Gastrocnemius medialis (tissue), 4 donors: ENCODE data around the gene PSPN. TPM values are rescaled to one million over a fixed set of nuclear protein-coding genes. Genes with fewer than 3 reads are reported as not detected.

Source experiments
- ATAC-seq, 2 donors: fragments of 150-250 bp; one replicate each; pipeline ENCODE4 v1.9.1; 2016
- DNase-seq, 2 donors: peaks; one replicate each; pipeline ENCODE4 v3.0.0-alpha.2; 2019
- H3K27ac ChIP-seq, 4 donors: fragments of 200-600 bp; sonication (generic); 1 replicate in 1 of 4; 2 replicates in 3 of 4; pipeline ENCODE4 v1.5.1; 2016 to 2018; ENCODE audit warnings: mild to moderate bottlenecking in 2 of 4, moderate library complexity in 1 of 4
- H3K27me3 ChIP-seq, 3 donors: fragments of 200-600 bp; sonication (generic) in 2 of 3; 1 replicate in 1 of 3; 2 replicates in 2 of 3; pipeline versions ENCODE4 v1.5.1 to v1.6.0; 2016 to 2019; ENCODE audit warnings: mild to moderate bottlenecking in 1 of 3, moderate library complexity in 1 of 3
- H3K36me3 ChIP-seq, 2 donors: fragments of 200-600 bp; sonication (generic) in 1 of 2; one replicate each; pipeline ENCODE4 v1.5.1; 2017 to 2018
- H3K4me1 ChIP-seq, 2 donors: fragments of 200-600 bp; sonication (generic) in 1 of 2; one replicate each; pipeline ENCODE4 v1.5.1; 2016 to 2017; ENCODE audit warnings: mild to moderate bottlenecking in 2 of 2
- H3K4me3 ChIP-seq, 4 donors: fragments of 200-600 bp; sonication (generic) in 3 of 4; 1 replicate in 1 of 4; 2 replicates in 3 of 4; pipeline ENCODE4 v1.5.1; 2016 to 2019; ENCODE audit warnings: mild to moderate bottlenecking in 2 of 4
- H3K9me3 ChIP-seq, 3 donors: fragments of 200-600 bp; sonication (generic) in 2 of 3; 1 replicate in 1 of 3; 2 replicates in 2 of 3; pipeline ENCODE4 v1.5.1; 2016 to 2019
- POLR2A ChIP-seq, 2 donors: fragments of 450-650 bp; IDR thresholded peaks; one replicate each; pipeline ENCODE4 v1.6.1; 2017; ENCODE audit warnings: antibody characterized with exemption in 2 of 2, mild to moderate bottlenecking in 2 of 2, moderate library complexity in 2 of 2
- in situ Hi-C, 4 donors: fragments of 200-750 bp; cut with MboI; loops; one replicate each; pipeline versions ENCODE4 v1.15.0 to v1.8.0; 2017; ENCODE audit warnings: low sequenced_read_pairs in 4 of 4
- intact Hi-C: fragments of 100-400 bp; cut with DNase I; formaldehyde crosslinking; loops from one replicate; pipeline ENCODE4 v1.15.1; 2023; ENCODE audit warnings: low total_unique reads
- total RNA-seq, 4 donors: library from RNA; depleted of rRNA; stranded (reverse); fragments of >200 nt; gene quantifications; one replicate each; pipeline versions ENCODE4 v1.1.0 to v1.2.3, GENCODE V29; 2016
- TF ChIP-seq, protein P1 (sequence below), 5 experiments: fragments of 450-650 bp in 3 of 5; fragments of 200-600 bp in 2 of 5; sonication (generic) in 2 of 5; IDR thresholded peaks in 4 of 5; conservative IDR thresholded peaks in 1 of 5; 1 replicate in 4 of 5; 2 replicates in 1 of 5; pipeline ENCODE4 v1.5.1; 2016 to 2019; ENCODE audit warnings: antibody characterized with exemption in 5 of 5, mild to moderate bottlenecking in 3 of 5, moderate library complexity in 3 of 5

Gene PSPN
- total RNA-seq, 4 donors from 2014 or later = 0.15 to 0.75 (median 0.43) TPM

DNA sequence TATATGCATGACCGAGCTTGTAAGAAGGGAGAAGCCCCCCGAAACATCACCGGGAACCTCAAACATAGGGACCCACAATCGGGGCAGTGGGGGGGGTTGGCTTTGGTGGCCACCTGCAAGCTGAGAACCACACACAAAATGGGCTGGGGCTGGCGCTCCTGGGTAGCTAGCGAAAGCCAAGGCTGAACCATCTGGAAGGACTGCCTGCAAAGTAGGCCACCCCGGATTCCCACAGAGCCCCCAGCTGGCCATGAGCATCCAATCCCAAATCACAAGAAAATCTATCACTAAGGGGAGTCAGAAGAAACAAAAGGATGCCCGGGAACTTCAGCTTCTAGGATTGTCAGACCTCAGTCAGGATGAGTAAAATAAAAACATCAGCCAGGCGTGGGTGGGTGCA lies 2.8 kb upstream of the PSPN start:
- intact Hi-C loops (loop anchor here (10.0 kb wide), 1 partner anchor 754 kb away; the partner anchor contains the start of genes SAFB and SAFB2), in situ Hi-C loops (loop anchor here in 1 of 4 donors (25.0 kb wide), 1 partner anchor 359 kb away; the partner anchor contains the start of genes GPR108 and TRIP10)
- no peak for DNase-seq
- TF ChIP-seq POLR2A (IDR thresholded peaks at IDR 0.05) = no peak
- TF ChIP-seq, protein P1, sequence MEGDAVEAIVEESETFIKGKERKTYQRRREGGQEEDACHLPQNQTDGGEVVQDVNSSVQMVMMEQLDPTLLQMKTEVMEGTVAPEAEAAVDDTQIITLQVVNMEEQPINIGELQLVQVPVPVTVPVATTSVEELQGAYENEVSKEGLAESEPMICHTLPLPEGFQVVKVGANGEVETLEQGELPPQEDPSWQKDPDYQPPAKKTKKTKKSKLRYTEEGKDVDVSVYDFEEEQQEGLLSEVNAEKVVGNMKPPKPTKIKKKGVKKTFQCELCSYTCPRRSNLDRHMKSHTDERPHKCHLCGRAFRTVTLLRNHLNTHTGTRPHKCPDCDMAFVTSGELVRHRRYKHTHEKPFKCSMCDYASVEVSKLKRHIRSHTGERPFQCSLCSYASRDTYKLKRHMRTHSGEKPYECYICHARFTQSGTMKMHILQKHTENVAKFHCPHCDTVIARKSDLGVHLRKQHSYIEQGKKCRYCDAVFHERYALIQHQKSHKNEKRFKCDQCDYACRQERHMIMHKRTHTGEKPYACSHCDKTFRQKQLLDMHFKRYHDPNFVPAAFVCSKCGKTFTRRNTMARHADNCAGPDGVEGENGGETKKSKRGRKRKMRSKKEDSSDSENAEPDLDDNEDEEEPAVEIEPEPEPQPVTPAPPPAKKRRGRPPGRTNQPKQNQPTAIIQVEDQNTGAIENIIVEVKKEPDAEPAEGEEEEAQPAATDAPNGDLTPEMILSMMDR (IDR thresholded peaks at IDR 0.05 in 4 of 5, conservative IDR thresholded peaks at IDR 0.05 in 1 of 5) = no peak
- Histone ChIP-seq H3K27ac (no peak overlapping the region), H3K9me3 (no peaks in the 10 kb centered on the region), H3K27me3 (no peaks in the 10 kb centered on the region), H3K4me1 (peaks cover 0 to 5% of the 10 kb centered on the region in 2 donors), H3K36me3 (peaks cover 0 to 43% of the 10 kb centered on the region in 2 donors), H3K4me3 (no peak overlapping the region)
- ATAC-seq = no peak

DNA sequence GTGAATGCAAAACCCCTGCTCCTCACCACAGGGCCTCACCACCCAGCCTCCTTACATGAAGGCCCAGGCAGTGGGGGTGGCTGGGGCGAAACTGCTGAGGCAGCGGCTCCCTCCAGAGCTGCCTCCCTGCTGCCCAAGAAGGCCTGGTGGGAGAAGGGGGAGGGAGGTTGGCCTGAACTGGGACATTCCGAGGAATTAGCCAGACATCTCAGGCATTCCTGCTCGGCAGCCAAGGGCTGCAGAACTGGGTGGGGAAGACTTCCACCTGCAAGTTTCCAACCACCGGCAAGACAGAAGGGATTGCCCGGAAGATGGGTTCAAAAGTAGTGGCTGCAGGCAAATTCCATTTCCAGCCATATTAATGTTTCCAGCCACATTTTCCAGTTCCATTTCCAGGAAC lies 2.3 kb upstream of the PSPN start:
- Histone ChIP-seq H3K4me1 (peaks cover 0 to 6% of the 10 kb centered on the region in 2 donors), H3K4me3 (no peak overlapping the region), H3K27ac (no peak overlapping the region), H3K27me3 (no peaks in the 10 kb centered on the region), H3K36me3 (peaks cover 0 to 38% of the 10 kb centered on the region in 2 donors), H3K9me3 (no peaks in the 10 kb centered on the region)
- intact Hi-C loops (loop anchor here (10.0 kb wide), 1 partner anchor 753 kb away; the partner anchor contains the start of genes SAFB and SAFB2), in situ Hi-C loops (loop anchor here in 1 of 4 donors (25.0 kb wide), 1 partner anchor 359 kb away; the partner anchor contains the start of genes GPR108 and TRIP10)
- DNase-seq (no peak), ATAC-seq (no peak)
- TF ChIP-seq, protein P1 (IDR thresholded peaks at IDR 0.05 in 4 of 5, conservative IDR thresholded peaks at IDR 0.05 in 1 of 5) = no peak
- no peak for TF ChIP-seq POLR2A (IDR thresholded peaks at IDR 0.05)

DNA sequence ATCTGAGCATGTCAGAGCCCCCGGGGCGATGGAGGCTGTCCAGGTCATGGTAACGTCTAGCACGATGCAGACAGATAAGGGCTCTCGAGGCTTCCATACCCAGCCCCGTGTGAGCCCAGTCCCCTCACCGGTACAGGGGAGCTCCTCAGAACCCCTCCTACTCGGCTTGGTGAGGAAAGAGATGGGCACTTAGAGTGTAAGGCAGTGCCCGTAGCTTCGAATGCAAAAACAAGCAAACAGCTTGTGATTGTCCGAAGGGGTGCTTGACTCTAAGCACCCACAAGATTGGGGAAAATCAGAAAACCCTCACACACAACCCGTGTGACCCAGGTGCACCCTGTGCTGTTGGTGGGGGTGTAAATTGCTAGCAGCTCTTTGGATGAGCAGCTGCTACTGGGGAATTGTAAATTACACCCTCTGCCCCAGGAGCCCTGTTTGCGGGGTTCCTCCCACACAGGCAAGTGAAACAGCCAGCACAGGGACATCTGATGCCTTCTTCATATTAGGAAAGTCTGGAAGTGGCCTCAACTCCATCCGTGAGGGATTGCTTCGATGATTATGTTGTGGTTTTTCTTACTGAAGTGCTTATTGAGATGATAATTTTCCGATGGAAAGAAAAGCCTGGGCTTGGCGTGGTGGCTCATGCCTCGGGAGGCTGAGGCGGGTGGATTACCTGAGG lies 918 bp upstream of the PSPN start:
- Histone ChIP-seq H3K27ac (no peak overlapping the region), H3K4me3 (no peak overlapping the region), H3K4me1 (peaks cover 0 to 10% of the 10 kb centered on the region in 2 donors), H3K36me3 (peaks cover 0 to 25% of the 10 kb centered on the region in 2 donors), H3K9me3 (no peaks in the 10 kb centered on the region), H3K27me3 (no peaks in the 10 kb centered on the region)
- in situ Hi-C loops (loop anchor here in 1 of 4 donors (25.0 kb wide), 1 partner anchor 361 kb away; the partner anchor contains the start of genes GPR108 and TRIP10), intact Hi-C loops (loop anchor here (10.0 kb wide), 1 partner anchor 752 kb away; the partner anchor contains the start of genes SAFB and SAFB2)
- TF ChIP-seq, protein P1 (IDR thresholded peaks at IDR 0.05 in 4 of 5, conservative IDR thresholded peaks at IDR 0.05 in 1 of 5) = no peak
- DNase-seq = no peak
- no peak for ATAC-seq

DNA sequence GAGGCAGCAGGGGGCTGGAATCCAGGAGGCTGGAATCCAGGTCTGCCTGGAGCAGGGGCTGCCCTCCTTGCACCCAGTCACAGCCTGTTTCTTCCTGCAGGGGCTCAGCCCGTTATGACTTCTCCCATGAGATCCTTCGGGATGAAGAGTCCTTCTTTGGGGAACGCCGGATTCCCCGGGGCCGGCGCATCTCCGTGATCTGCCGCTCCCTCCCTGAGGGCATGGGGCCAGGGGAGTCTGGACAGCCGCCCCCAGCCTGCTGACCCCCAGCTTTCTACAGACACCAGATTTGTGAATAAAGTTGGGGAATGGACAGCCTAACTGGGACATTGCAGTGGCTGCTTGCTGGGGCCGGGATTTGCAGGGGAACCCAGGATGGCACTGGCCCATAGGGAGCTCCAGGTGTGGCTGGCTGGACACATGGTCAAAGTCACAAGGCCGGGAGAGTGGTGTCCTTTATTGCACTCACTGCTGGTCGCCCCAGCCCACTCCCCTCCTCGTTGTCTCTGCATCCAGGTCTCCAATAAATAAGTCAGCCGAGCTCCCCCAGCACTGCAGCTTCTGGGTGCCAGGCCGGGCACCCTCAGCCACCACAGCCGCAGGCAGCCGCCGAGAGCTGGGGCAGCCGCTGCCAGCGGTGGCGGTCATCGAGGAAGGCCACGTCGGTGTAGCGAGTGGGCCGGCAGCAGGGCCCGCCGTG lies 872 bp downstream of the PSPN start:
- TF ChIP-seq POLR2A (IDR thresholded peaks at IDR 0.05) = no peak
- TF ChIP-seq, protein P1 (IDR thresholded peaks at IDR 0.05 in 4 of 5, conservative IDR thresholded peaks at IDR 0.05 in 1 of 5) = no peak

More for the DNA sequence above, 872 bp downstream of the PSPN start:
- no peak for ATAC-seq
- Histone ChIP-seq H3K27me3 (no peaks in the 10 kb centered on the region), H3K9me3 (no peaks in the 10 kb centered on the region), H3K4me1 (peaks cover 0 to 10% of the 10 kb centered on the region in 2 donors), H3K4me3 (no peak overlapping the region), H3K27ac (no peak overlapping the region), H3K36me3 (peaks cover 0 to 7% of the 10 kb centered on the region in 2 donors)
- intact Hi-C loops = loop anchor here (5.0 to 10.0 kb wide), 4 partner anchors 98 to 750 kb away; partner anchors contain the start of genes MLLT1, NDUFA11, SAFB and SAFB2
- no peak for DNase-seq
- in situ Hi-C loops = loop anchor here in 1 of 4 donors (25.0 kb wide), 1 partner anchor 362 kb away; the partner anchor contains the start of genes GPR108 and TRIP10
